ENCODE data around the gene FN1.
"Not testable (repeated sequence)": the region's sequence is repeated elsewhere in the genome, so short reads cannot be mapped to it uniquely, and the experiment has no call there.

FN1 gene

DNA sequence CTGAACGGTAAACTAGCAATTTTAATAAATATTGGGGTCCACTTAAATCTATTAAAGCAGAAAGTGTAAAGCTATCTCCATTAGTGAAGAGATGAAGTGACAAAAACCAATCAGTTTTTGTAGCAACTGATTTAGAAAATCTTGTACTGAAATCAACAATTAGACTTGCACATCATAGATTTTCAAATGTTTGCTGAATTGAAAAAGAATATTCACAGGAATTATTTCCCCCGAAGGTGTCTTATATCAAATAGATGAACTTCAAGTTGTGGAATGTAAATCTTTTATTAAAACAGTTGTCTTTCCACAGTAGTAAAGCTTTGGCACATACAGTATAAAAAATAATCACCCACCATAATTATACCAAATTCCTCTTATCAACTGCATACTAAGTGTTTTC lies 75.3 kb downstream of the FN1 start:
- DNase-seq (ENCODE audit: low read depth): no peak
- TF ChIP-seq, protein P1, sequence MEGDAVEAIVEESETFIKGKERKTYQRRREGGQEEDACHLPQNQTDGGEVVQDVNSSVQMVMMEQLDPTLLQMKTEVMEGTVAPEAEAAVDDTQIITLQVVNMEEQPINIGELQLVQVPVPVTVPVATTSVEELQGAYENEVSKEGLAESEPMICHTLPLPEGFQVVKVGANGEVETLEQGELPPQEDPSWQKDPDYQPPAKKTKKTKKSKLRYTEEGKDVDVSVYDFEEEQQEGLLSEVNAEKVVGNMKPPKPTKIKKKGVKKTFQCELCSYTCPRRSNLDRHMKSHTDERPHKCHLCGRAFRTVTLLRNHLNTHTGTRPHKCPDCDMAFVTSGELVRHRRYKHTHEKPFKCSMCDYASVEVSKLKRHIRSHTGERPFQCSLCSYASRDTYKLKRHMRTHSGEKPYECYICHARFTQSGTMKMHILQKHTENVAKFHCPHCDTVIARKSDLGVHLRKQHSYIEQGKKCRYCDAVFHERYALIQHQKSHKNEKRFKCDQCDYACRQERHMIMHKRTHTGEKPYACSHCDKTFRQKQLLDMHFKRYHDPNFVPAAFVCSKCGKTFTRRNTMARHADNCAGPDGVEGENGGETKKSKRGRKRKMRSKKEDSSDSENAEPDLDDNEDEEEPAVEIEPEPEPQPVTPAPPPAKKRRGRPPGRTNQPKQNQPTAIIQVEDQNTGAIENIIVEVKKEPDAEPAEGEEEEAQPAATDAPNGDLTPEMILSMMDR (IDR thresholded peaks at IDR 0.05; ENCODE audit: low read length, missing control alignments): no peak
- no peak overlapping the region for H3K4me3 ChIP-seq (replicated peaks; ENCODE audit: low read depth, low read length)

DNA sequence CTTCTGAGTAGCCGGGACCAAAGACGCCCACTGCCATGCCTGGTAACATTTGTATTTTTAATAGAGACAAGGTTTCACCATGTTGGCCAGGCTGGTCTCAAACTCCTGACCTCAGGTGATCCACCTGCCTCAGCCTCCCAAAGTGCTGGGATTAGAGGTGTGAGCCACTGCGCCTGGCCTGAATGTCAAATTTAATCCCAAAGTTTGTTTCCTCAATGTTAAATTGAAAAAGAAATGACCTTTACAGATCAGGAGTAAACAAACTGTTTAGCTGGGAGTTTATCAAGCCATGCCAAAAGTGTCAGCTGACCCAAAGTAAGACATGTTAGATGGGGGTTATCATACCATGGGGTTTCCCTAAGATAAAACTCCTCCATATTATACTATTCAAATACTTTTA lies 75.8 kb downstream of the FN1 start:
- peak; percentile 26 for DNase-seq (ENCODE audit: low read depth)
- not testable (repeated sequence) for H3K4me3 ChIP-seq (replicated peaks; ENCODE audit: low read depth, low read length)

DNA sequence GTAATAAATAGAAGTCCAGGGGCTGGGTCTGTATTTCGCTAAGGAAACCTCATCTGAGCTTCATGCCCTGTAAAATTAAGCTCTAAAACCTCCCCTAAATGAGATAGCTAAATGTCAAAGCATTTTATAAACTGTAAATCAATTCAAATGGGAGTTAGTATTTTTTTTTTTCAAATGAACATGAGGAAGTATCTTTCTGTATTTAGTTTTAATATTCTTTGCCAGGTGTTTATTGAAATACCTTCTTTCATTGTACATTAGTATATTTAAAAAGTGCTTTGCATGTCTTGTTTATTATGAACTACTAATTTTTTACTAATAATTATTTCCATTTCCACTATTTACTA lies 76.3 kb downstream of the FN1 start:
- TF ChIP-seq, protein P1 (IDR thresholded peaks at IDR 0.05; ENCODE audit: low read length, missing control alignments): no peak
- no peak for DNase-seq (ENCODE audit: low read depth)
- H3K4me3 ChIP-seq (replicated peaks; ENCODE audit: low read depth, low read length): no peak overlapping the region

DNA sequence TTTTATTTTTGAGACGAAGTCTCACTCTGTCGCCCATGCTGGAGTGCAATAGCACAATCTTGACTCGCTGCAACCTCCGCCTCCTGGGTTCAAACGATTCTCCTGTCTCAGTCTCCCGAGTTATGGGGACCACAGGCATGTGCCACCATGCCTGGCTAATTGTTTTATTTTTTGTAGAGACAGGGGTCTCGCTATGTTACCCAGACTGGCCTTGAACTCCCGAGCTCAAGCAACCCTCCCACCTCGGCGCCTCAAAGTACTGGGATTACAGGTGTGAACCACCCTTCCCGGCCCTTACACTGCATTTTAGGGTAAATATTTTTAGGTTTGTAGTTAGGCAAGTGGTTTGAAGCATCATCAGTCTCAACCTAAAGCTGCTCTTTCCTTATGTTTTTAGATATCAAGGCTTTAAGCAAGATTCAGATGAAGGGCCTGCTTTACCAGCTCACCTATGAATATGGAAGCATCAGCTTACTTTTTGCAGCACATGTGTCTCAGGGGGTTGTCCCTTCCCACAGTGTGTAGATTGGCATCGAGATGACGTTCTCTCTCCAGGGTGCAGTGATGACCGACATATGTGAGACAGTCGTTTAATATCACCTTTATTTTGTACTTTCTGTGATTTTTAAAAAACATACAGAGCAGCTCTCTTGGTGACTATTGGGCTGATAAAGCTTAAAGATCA lies 76.8 kb downstream of the FN1 start:
- TF ChIP-seq, protein P1 (IDR thresholded peaks at IDR 0.05; ENCODE audit: low read length, missing control alignments): no peak
- DNase-seq (ENCODE audit: low read depth): peak; percentile 49
- H3K4me3 ChIP-seq (replicated peaks; ENCODE audit: low read depth, low read length): no peak overlapping the region

DNA sequence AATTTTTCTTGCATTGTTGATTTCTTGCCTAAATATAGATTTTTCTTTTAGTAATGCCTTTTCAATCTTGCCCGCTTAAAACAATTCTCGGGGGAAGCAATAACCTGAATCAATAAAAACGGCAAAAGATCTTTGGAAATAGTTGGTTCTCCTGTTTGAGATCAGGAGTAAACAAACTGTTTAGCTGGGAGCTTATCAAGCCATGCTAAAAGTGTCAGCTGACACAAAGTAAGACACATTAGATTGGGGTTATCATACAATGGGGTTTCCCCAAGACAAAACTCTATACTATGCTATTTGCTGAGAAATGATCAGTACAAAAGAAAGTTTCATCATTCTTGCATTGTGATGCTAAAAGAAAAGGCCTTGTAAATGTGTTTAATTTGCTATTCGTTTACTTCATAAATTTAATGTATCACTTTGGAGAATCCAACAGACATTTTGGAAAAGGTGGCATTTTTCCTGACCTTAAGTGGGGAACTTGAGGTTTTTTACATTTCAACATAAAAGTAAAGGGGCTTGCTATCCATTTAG lies 77.5 kb downstream of the FN1 start:
- peak; percentile 58 for DNase-seq (ENCODE audit: low read depth)
- TF ChIP-seq, protein P1 (IDR thresholded peaks at IDR 0.05; ENCODE audit: low read length, missing control alignments): no peak

DNA sequence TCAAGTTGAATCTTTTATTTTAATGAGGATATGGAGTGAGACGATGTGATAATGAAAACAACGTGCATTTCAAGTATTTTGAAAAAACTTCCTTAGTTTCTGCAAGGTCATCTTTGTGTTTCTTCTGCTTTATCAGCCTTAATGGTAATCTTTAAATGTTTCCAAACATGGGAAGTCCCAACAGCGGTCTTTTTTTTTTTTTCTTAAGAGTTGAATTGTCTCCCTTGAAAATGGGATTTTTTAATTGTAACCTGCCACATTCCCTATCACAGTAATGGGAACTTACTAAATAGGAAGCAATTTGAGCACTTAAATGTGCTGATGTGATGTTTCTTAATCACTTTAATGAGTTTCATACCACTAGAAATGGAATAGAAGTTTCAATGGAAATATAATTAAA lies 78.2 kb downstream of the FN1 start:
- peak; percentile 56 for DNase-seq (ENCODE audit: low read depth)
- no peak overlapping the region for H3K4me3 ChIP-seq (replicated peaks; ENCODE audit: low read depth, low read length)
- TF ChIP-seq, protein P1 (IDR thresholded peaks at IDR 0.05; ENCODE audit: low read length, missing control alignments): no peak

More for the DNA sequence above, 77.5 kb downstream of the FN1 start:
- no peak overlapping the region for H3K4me3 ChIP-seq (replicated peaks; ENCODE audit: low read depth, low read length)

DNA sequence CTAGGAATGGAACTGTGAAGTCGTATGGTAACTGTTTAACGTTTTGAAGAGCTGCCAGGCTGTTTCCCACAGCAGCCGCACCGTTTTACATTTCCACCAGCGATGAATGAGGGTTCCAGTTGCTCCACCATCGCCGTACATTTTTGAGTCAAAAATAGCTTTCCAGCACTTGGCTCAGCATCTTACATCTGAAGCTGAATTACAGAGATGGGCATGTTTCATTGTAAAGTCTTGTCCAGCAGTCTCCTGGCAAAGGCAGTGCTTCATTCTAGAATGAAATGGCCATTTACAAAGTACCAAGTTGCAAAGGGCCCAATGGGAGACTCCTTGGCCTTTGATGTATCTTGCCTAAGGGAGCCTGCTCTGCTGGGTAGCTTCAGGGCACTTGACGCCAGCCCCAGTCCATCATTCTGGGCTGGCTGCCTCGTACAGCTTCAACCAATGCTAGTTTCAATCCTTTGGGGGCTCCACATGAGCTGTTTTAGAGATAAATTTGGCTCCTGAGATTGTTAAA lies 78.9 kb downstream of the FN1 start:
- peak; percentile 72 for DNase-seq (ENCODE audit: low read depth)
- TF ChIP-seq, protein P1 (IDR thresholded peaks at IDR 0.05; ENCODE audit: low read length, missing control alignments): no peak
- no peak overlapping the region for H3K4me3 ChIP-seq (replicated peaks; ENCODE audit: low read depth, low read length)
